Measurements from ENCODE around the gene THAP9.

The THAP9 gene

DNA sequence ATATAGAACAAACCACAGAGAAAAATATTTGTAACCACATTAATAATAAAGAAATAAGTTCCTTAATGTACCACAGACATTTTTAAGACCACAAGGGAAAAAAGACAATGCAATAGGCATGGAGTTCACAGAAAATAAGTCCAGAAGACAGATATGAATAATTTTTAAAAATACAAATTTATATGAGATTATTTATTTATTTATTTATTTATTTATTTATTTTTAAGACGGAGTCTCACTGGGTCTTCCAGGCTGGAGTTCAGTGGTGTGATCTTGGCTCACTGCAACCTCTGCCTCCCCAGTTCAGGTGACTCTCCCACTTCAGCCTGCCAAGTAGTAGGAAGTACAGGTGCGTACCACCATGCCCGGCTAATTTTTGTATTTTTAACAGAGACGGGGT, 53.7 kb downstream of the THAP9 start:
- DNase-seq (ENCODE audit: low spot score), result no peak

DNA sequence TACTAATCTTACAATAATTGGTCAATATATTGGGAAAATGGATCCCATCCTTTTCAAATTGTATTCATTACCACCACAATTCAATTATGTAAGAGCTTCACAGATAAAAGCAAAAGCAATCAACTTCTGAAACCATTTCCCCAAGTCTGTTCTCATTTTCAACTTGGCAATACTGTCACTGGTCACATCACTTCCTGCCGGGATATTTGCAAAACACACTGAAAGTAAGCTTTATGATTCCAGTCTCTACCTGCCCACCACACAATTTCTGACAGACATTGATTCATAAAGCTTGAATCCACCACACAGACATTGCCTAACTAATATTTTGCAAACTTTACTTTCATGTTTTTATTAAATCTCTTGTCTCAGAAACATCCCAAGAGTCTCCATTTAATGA, 56.5 kb downstream of the THAP9 start:
- DNase-seq (ENCODE audit: low spot score), result no peak

DNA sequence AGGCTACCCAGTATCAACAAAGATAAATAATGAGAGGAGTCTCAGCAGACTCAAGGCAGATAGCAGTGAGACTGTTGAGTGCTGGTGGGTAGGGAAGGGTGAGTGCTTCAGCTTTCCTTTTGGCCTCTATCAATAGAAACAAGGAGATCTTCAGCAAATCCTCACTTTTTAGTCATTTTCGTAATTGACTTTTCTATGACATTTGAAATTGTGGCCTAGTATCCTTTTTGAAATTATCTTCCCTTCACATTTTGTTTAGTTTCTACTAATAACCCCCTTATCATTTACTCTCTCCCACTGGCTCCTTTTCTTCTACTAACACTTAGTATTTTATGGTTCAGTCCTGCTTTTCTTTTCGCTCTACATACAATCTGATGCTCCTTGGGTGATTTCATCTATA, 65.2 kb downstream of the THAP9 start:
- no peak for DNase-seq (ENCODE audit: low spot score)

DNA sequence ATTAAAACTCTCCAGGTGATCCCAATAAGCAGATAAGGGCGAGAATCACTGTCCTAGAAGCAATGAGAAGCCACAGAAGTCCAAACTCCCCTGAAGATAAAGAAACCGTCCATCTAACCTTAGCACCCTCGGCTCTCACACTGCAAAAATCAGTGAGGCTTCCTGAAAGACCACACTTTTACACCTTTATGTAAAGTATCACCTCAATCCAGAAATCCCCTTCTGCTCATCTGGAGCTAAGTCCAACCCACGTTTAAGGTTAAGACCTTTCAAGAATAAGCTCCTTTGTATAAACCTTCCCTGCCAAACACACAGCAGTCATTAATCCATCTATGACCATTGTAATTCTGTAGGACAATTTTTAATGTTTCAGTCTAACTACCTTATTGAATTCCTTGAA, 68.4 kb downstream of the THAP9 start:
- DNase-seq (ENCODE audit: low spot score), result no peak

DNA sequence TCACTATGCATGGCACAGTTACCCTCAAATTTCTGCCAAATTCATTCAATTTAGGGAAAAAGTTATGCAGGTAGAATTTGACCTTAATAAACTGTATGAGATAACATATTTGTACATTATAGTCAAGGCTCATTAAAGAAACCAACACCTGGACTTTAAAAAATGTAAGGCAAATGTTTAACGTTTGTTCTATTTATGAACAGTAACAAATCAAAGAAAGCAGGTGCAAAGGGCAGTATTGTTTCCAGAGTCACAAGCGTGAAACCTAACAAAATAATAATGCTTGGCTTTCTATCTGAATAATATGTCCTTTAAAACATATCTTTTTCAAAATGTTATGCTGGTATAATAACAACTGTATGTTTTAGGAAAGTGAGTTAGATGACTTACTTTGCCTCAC, 68.9 kb downstream of the THAP9 start:
- no peak for DNase-seq (ENCODE audit: low spot score)

All from ecto neural progenitor cell (in vitro differentiated cells).